ENCODE measurements around the gene PRKCA.

Gene PRKCA

DNA sequence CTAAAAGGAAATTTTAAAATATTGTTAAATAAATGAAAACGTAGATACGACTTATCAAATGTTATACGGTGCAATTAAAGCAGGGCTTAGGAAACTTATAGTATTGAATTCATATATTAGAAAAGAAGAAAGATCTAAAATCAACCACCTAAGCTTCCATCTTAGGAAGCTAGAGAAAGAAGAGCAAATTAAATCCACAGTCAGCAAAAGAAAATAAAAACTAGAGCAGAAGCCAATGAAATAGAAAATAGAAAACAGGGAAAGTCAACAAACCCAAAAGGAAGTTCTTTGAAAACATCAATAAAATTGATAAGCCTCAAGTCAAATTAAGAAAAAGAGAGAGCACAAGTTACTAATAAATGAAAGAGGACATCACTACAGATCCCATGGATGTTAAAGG lies 457.9 kb downstream of the PRKCA start:
- Histone ChIP-seq H3K4me3 (ENCODE audit: low read length) (no peak overlapping the region), H3K9me3 (ENCODE audit: low read length) (peaks cover 2% of the 10 kb centered on the region), H3K27me3 (ENCODE audit: insufficient read depth, low read length) (no peaks in the 10 kb centered on the region), H2AFZ (ENCODE audit: low read depth, low read length) (no peak overlapping the region), H3K4me1 (ENCODE audit: insufficient read depth, low read length) (no peaks in the 10 kb centered on the region), H3K36me3 (ENCODE audit: insufficient read depth, low read length) (no peaks in the 10 kb centered on the region)

- no peaks in the 10 kb centered on the region for H3K36me3 ChIP-seq (ENCODE audit: insufficient read depth, low read length)
- H2AFZ ChIP-seq (ENCODE audit: low read depth, low read length), result no peak overlapping the region
- no peaks in the 10 kb centered on the region for H3K27me3 ChIP-seq (ENCODE audit: insufficient read depth, low read length)
- no peaks in the 10 kb centered on the region for H3K4me1 ChIP-seq (ENCODE audit: insufficient read depth, low read length)
- peaks cover 2% of the 10 kb centered on the region for H3K9me3 ChIP-seq (ENCODE audit: low read length)
- H3K4me3 ChIP-seq (ENCODE audit: low read length), result no peak overlapping the region
Observed at GRCh38 chr17:66762276-66762675, 459.9 kb downstream of the PRKCA start.

DNA sequence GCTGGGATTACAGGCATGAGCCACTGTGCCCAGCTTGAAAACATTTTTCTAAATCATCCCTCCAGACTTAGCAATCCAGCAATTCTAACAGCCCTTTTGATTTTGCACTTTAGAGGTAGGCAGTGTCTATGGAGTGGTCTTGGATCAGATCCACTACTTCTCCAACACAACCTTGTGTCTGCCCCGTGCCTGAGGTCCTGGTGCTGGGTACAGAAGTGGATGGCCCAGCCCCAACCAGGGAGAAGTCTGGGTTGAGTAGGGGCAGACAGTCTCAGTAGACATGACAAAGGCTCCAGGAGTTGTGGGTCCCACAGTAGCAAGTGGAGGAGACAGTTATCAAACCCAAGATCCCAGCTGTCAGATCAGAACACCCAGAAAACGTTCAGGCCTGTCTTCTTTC lies 460.6 kb downstream of the PRKCA start:
- Histone ChIP-seq H3K9me3 (ENCODE audit: low read length) (peaks cover 2% of the 10 kb centered on the region), H3K4me1 (ENCODE audit: insufficient read depth, low read length) (no peaks in the 10 kb centered on the region), H2AFZ (ENCODE audit: low read depth, low read length) (no peak overlapping the region), H3K27me3 (ENCODE audit: insufficient read depth, low read length) (no peaks in the 10 kb centered on the region), H3K36me3 (ENCODE audit: insufficient read depth, low read length) (no peaks in the 10 kb centered on the region), H3K4me3 (ENCODE audit: low read length) (no peak overlapping the region)

DNA sequence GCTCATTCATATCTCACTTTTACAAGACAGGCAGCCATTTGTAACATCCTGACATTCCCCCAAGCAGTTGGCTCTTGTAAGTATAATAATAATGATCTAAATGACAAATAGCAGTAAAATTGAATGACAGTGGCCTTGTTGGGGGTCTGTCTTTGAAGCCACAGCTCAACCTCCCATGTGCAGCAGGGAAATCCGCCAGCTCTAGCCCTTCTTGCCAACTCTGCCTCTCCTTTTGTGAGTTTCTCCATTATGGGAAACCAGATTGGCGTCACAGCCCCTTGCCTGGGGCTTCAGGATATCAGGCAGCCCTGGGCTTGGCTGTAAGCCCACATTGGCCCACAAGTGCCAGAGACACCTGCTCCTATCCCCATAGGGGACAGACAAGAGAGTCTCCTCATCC lies 462.1 kb downstream of the PRKCA start:
- no peaks in the 10 kb centered on the region for H3K27me3 ChIP-seq (ENCODE audit: insufficient read depth, low read length)
- H2AFZ ChIP-seq (ENCODE audit: low read depth, low read length), result no peak overlapping the region
- no peak overlapping the region for H3K4me3 ChIP-seq (ENCODE audit: low read length)
- H3K9me3 ChIP-seq (ENCODE audit: low read length), result no peaks in the 10 kb centered on the region
- H3K4me1 ChIP-seq (ENCODE audit: insufficient read depth, low read length), result no peaks in the 10 kb centered on the region
- H3K36me3 ChIP-seq (ENCODE audit: insufficient read depth, low read length), result no peaks in the 10 kb centered on the region

DNA sequence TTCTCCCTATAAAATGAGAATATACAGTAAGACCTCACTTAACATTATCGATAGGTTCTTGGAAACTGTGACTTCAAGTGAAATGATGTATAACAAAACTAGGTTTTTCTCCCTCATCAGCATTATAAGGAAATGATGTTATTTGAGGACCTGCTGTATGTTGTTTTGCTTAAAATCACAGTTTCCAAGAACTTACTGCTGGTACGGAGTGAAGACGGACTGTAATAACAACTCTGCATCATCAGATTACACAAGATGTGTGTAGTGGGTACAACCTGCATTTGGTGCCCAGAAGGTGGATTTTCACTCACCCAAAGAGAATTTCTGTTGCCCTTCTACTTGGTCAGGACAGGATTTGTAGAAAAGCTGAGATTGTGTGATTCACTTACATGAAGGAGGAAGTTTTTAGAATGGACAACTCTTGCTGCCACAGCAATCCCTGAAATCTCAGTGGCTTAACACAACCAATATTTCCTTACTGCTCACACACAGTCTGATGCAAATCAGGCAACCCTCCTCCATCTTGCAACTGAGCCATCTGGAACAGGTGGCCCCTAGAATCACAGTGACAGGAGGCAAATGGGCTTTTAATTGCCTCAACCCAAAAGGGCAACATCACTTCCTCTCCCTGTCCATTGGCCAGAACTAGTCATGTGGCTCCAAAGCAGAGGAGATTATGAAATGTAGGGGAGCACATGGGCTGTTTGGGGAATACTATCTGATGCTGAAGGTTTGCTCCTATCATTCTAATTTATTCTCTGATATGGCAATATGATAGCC lies 464.9 kb downstream of the PRKCA start:
- Histone ChIP-seq H2AFZ (ENCODE audit: low read depth, low read length) (no peak overlapping the region), H3K4me3 (ENCODE audit: low read length) (no peak overlapping the region), H3K4me1 (ENCODE audit: insufficient read depth, low read length) (no peaks in the 10 kb centered on the region), H3K9me3 (ENCODE audit: low read length) (no peaks in the 10 kb centered on the region), H3K36me3 (ENCODE audit: insufficient read depth, low read length) (no peaks in the 10 kb centered on the region), H3K27me3 (ENCODE audit: insufficient read depth, low read length) (no peaks in the 10 kb centered on the region)

DNA sequence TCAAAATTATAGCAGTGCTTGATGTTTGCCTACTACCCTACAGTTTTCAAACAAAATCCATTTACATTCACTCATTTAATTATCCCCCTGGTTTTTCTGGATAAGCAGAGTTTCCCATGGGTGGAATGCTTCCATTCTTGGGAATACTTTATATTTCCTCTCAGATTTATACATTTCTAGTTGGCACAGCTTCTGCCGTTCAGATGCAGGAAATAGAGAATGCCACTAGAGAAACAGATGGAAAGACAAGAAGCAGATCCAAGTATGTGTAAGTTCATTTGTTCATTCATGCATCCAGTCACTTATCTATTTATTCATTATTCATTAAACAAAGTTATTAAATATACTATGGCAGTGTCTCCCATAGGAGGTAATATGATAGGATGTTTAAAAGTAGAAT lies 467.5 kb downstream of the PRKCA start:
- Histone ChIP-seq H3K27me3 (ENCODE audit: insufficient read depth, low read length) (no peaks in the 10 kb centered on the region), H3K36me3 (ENCODE audit: insufficient read depth, low read length) (no peaks in the 10 kb centered on the region), H3K4me1 (ENCODE audit: insufficient read depth, low read length) (peaks cover 2% of the 10 kb centered on the region), H2AFZ (ENCODE audit: low read depth, low read length) (no peak overlapping the region), H3K4me3 (ENCODE audit: low read length) (no peak overlapping the region), H3K9me3 (ENCODE audit: low read length) (no peaks in the 10 kb centered on the region)

- Histone ChIP-seq H3K27me3 (ENCODE audit: insufficient read depth, low read length) (no peaks in the 10 kb centered on the region), H3K4me1 (ENCODE audit: insufficient read depth, low read length) (peaks cover 13% of the 10 kb centered on the region), H3K36me3 (ENCODE audit: insufficient read depth, low read length) (no peaks in the 10 kb centered on the region), H3K9me3 (ENCODE audit: low read length) (no peaks in the 10 kb centered on the region), H3K4me3 (ENCODE audit: low read length) (no peak overlapping the region), H2AFZ (ENCODE audit: low read depth, low read length) (no peak overlapping the region)
Observed at GRCh38 chr17:66772148-66772812, 469.9 kb downstream of the PRKCA start.

GRCh38 chr17:66775271-66775670 lies 472.9 kb downstream of the PRKCA start:
- H2AFZ ChIP-seq (ENCODE audit: low read depth, low read length), result no peak overlapping the region
- H3K9me3 ChIP-seq (ENCODE audit: low read length), result no peaks in the 10 kb centered on the region

DNA sequence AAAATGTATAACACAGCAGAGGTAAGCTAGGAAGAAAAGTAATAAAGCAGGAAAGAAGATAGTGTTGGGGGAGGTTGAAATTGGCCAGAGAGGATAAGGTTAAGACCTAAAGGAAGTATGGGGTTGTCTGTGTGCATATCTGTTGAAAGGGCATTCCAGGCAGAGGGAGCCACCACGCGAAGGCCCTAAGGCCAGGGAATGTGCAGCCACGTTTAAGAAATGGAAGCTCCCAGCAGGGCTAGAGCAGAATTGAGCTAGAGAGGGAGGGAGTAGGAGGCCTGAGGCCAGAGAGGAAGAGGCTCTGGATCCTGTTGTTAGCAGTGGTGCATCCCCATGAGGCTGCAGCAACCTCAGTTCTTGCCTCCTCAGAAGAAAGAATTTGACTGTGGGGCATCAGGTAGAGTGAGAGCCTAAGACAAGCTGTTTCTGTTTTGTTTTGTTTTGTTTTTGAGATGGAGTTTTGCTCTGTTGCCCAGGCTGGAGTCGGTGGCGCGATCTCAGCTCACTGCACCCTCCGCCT lies 473.5 kb downstream of the PRKCA start:
- Histone ChIP-seq H3K4me3 (ENCODE audit: low read length) (no peak overlapping the region), H2AFZ (ENCODE audit: low read depth, low read length) (no peak overlapping the region), H3K27me3 (ENCODE audit: insufficient read depth, low read length) (no peaks in the 10 kb centered on the region), H3K9me3 (ENCODE audit: low read length) (no peaks in the 10 kb centered on the region), H3K36me3 (ENCODE audit: insufficient read depth, low read length) (no peaks in the 10 kb centered on the region), H3K4me1 (ENCODE audit: insufficient read depth, low read length) (peaks cover 32% of the 10 kb centered on the region)

More at GRCh38 chr17:66775271-66775670, 472.9 kb downstream of the PRKCA start:
- Histone ChIP-seq H3K4me3 (ENCODE audit: low read length) (no peak overlapping the region), H3K27me3 (ENCODE audit: insufficient read depth, low read length) (no peaks in the 10 kb centered on the region), H3K4me1 (ENCODE audit: insufficient read depth, low read length) (peaks cover 32% of the 10 kb centered on the region), H3K36me3 (ENCODE audit: insufficient read depth, low read length) (no peaks in the 10 kb centered on the region)

GRCh38 chr17:66776999-66777688 lies 474.7 kb downstream of the PRKCA start:
- Histone ChIP-seq H3K9me3 (ENCODE audit: low read length) (no peaks in the 10 kb centered on the region), H3K36me3 (ENCODE audit: insufficient read depth, low read length) (no peaks in the 10 kb centered on the region), H3K4me1 (ENCODE audit: insufficient read depth, low read length) (peaks cover 32% of the 10 kb centered on the region), H2AFZ (ENCODE audit: low read depth, low read length) (no peak overlapping the region), H3K27me3 (ENCODE audit: insufficient read depth, low read length) (no peaks in the 10 kb centered on the region), H3K4me3 (ENCODE audit: low read length) (no peak overlapping the region)

GRCh38 chr17:66777689-66778225 lies 475.3 kb downstream of the PRKCA start:
- H3K36me3 ChIP-seq (ENCODE audit: insufficient read depth, low read length), result no peaks in the 10 kb centered on the region
- no peak overlapping the region for H3K4me3 ChIP-seq (ENCODE audit: low read length)
- H2AFZ ChIP-seq (ENCODE audit: low read depth, low read length), result no peak overlapping the region
- H3K9me3 ChIP-seq (ENCODE audit: low read length), result no peaks in the 10 kb centered on the region
- no peaks in the 10 kb centered on the region for H3K27me3 ChIP-seq (ENCODE audit: insufficient read depth, low read length)
- peaks cover 32% of the 10 kb centered on the region for H3K4me1 ChIP-seq (ENCODE audit: insufficient read depth, low read length)

DNA sequence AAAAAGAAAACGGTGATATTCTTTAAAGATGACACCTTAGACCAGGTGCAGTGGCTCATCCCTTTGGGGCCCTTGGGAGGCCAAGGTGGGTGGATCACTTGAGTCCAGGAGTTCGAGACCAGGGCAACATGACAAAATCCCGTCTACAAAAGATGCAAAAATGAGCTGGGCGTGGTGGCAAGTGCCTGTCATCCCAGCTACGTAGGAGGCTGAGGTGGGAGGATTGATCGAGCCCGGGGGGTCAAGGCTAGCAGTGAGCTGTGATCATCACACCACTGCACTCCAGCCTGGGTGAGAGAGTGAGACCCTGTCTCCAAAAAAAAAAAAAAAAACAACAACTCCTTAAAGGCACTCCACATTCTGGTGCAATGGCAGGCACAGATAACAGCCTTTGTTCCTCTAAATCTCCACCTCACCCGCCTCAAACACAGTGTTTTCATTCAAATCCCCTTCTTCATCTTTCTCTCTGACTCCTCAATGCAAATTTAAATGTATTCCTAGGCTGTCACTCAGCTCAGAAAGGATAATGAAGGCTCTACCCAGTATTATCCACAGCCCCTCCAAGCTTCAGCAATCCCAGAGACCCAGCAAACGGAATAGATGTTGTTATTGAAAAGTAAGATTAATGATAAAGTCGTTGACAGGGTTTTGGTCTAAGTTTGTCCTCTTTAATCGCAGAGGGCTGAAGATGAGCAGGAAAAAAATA lies 476.3 kb downstream of the PRKCA start:
- Histone ChIP-seq H3K27me3 (ENCODE audit: insufficient read depth, low read length) (no peaks in the 10 kb centered on the region), H2AFZ (ENCODE audit: low read depth, low read length) (no peak overlapping the region), H3K4me1 (ENCODE audit: insufficient read depth, low read length) (peaks cover 32% of the 10 kb centered on the region), H3K9me3 (ENCODE audit: low read length) (no peaks in the 10 kb centered on the region), H3K4me3 (ENCODE audit: low read length) (no peak overlapping the region), H3K36me3 (ENCODE audit: insufficient read depth, low read length) (no peaks in the 10 kb centered on the region)

Data from neuron (in vitro differentiated cells).